SK-N-SH treated with all-trans-retinoic acid at 6 μM for 48 hours (cell line): ENCODE results near the gene USH2A.

Source experiments
- ATAC-seq: fragments of 200-7000 bp; cut with Tn5 transposase; 3 replicates; pipeline ENCODE4 v1.9.1; 2020; ENCODE audit warnings: mild to moderate bottlenecking, moderate library complexity
- ARNTL ChIP-seq: fragments of 450-650 bp; formaldehyde crosslinking; IDR thresholded peaks from 2 replicates; pipeline ENCODE4 v1.5.0; 2020; ENCODE audit warnings: low read depth, mild to moderate bottlenecking, moderate library complexity, borderline replicate concordance
- BACH2 ChIP-seq: fragments of 250-450 bp; sonication (Bioruptor Pico); IDR thresholded peaks from 2 replicates; pipeline ENCODE4 v1.9.0; 2021; ENCODE audit warnings: mild to moderate bottlenecking, borderline replicate concordance
- CREB5 ChIP-seq: fragments of 250-450 bp; sonication (Bioruptor Pico); IDR thresholded peaks from 2 replicates; pipeline ENCODE4 v1.5.1; 2020; ENCODE audit warnings: low read depth, mild to moderate bottlenecking, moderate library complexity
- CSDC2 ChIP-seq: fragments of 250-450 bp; sonication (Bioruptor Pico); IDR thresholded peaks from 2 replicates; pipeline ENCODE4 v1.5.0; 2020; ENCODE audit warnings: mild to moderate bottlenecking, moderate library complexity
- CSRNP3 ChIP-seq: fragments of 250-450 bp; sonication (Bioruptor Pico); IDR thresholded peaks from 2 replicates; pipeline ENCODE4 v1.5.1; 2021; ENCODE audit warnings: mild to moderate bottlenecking, moderate library complexity
- ESRRG ChIP-seq: fragments of 250-450 bp; sonication (Bioruptor Pico); IDR thresholded peaks from 2 replicates; pipeline ENCODE4 v1.6.1; 2021; ENCODE audit warnings: mild to moderate bottlenecking
- GLIS3 ChIP-seq: fragments of 250-450 bp; sonication (Bioruptor Pico); IDR thresholded peaks from 2 replicates; pipeline ENCODE4 v1.5.0; 2020; ENCODE audit warnings: mild to moderate bottlenecking, moderate library complexity
- ISL1 ChIP-seq: fragments of 250-450 bp; sonication (Bioruptor Pico); IDR thresholded peaks from 2 replicates; pipeline ENCODE4 v2.1.2; 2022; ENCODE audit warnings: mild to moderate bottlenecking, moderate library complexity
- OSR1 ChIP-seq: fragments of 250-450 bp; sonication (Bioruptor Pico); IDR thresholded peaks from 2 replicates; pipeline ENCODE4 v1.8.0; 2022; ENCODE audit warnings: moderate library complexity, mild to moderate bottlenecking, inconsistent platforms
- PATZ1 ChIP-seq: fragments of 250-450 bp; sonication (Bioruptor Pico); IDR thresholded peaks from 2 replicates; pipeline ENCODE4 v1.8.0; 2020; ENCODE audit warnings: mild to moderate bottlenecking, moderate library complexity, borderline replicate concordance
- POU6F1 ChIP-seq: fragments of 250-450 bp; sonication (Bioruptor Pico); IDR thresholded peaks from 2 replicates; pipeline ENCODE4 v1.8.0; 2021; ENCODE audit warnings: low read depth, mild to moderate bottlenecking, moderate library complexity, borderline replicate concordance
- PPARA ChIP-seq: fragments of 250-450 bp; sonication (Bioruptor Pico); IDR thresholded peaks from 2 replicates; pipeline ENCODE4 v1.5.0; 2020; ENCODE audit warnings: mild to moderate bottlenecking, borderline replicate concordance
- RARB ChIP-seq: fragments of 250-450 bp; sonication (Bioruptor Pico); IDR thresholded peaks from 2 replicates; pipeline ENCODE4 v1.8.0; 2021; ENCODE audit warnings: mild to moderate bottlenecking, moderate library complexity
- SNAI2 ChIP-seq: fragments of 250-450 bp; sonication (Bioruptor Pico); IDR thresholded peaks from 2 replicates; pipeline ENCODE4 v1.5.0; 2020; ENCODE audit warnings: mild to moderate bottlenecking, moderate library complexity
- TOX ChIP-seq: fragments of 250-450 bp; sonication (Bioruptor Pico); IDR thresholded peaks from 2 replicates; pipeline ENCODE4 v1.8.0; 2021; ENCODE audit warnings: mild to moderate bottlenecking, moderate library complexity, borderline replicate concordance
- TSHZ2 ChIP-seq: fragments of 250-450 bp; sonication (Bioruptor Pico); IDR thresholded peaks from 2 replicates; pipeline ENCODE4 v1.5.0; 2020; ENCODE audit warnings: mild to moderate bottlenecking, moderate library complexity
- ZC3H10 ChIP-seq: fragments of 250-450 bp; sonication (Bioruptor Pico); IDR thresholded peaks from 2 replicates; pipeline ENCODE4 v1.5.1; 2021; ENCODE audit warnings: mild to moderate bottlenecking, moderate library complexity
- ZFP3 ChIP-seq: fragments of 250-450 bp; sonication (Bioruptor Pico); IDR thresholded peaks from 2 replicates; pipeline ENCODE4 v1.5.0; 2020; ENCODE audit warnings: mild to moderate bottlenecking, moderate library complexity
- ZFP30 ChIP-seq: fragments of 450-650 bp; formaldehyde crosslinking; IDR thresholded peaks from 2 replicates; pipeline ENCODE4 v1.5.0; 2022; ENCODE audit warnings: mild to moderate bottlenecking, moderate library complexity
- ZNF565 ChIP-seq: fragments of 450-650 bp; formaldehyde crosslinking; conservative IDR thresholded peaks from 2 replicates; pipeline ENCODE4 v1.5.0; 2020; ENCODE audit warnings: low read depth, mild to moderate bottlenecking, moderate library complexity
- ZNF70 ChIP-seq: fragments of 450-650 bp; formaldehyde crosslinking; IDR thresholded peaks from 2 replicates; pipeline ENCODE4 v1.5.0; 2020; ENCODE audit warnings: mild to moderate bottlenecking, moderate library complexity
- ZNF8 ChIP-seq: fragments of 450-650 bp; formaldehyde crosslinking; IDR thresholded peaks from 2 replicates; pipeline ENCODE4 v1.5.0; 2020; ENCODE audit warnings: mild to moderate bottlenecking, moderate library complexity

Gene USH2A

GRCh38 chr1:215786997-215787396 is 636.3 kb downstream of the USH2A start:
- TF ChIP-seq ZNF8 (CRISPR knock-in tag) (no peak), PPARA (CRISPR knock-in tag) (no peak)
- TF ChIP-seq, all 23 proteins: peak for 0
- no peak for ATAC-seq

GRCh38 chr1:215780641-215781040 is 642.6 kb downstream of the USH2A start:
- no peak for TF ChIP-seq TSHZ2 (CRISPR knock-in tag)
- no peak for TF ChIP-seq ZNF565 (CRISPR knock-in tag)
- no peak for TF ChIP-seq TOX (CRISPR knock-in tag)
- no peak for TF ChIP-seq CREB5 (CRISPR knock-in tag)
- no peak for TF ChIP-seq BACH2 (CRISPR knock-in tag)
- no peak for TF ChIP-seq ARNTL (CRISPR knock-in tag)
- no peak for TF ChIP-seq ZNF8 (CRISPR knock-in tag)
- TF ChIP-seq ZFP3 (CRISPR knock-in tag): no peak
- no peak for TF ChIP-seq ZC3H10
- no peak for TF ChIP-seq SNAI2 (CRISPR knock-in tag)
- no peak for TF ChIP-seq OSR1
- no peak for TF ChIP-seq GLIS3 (CRISPR knock-in tag)
- ATAC-seq: no peak

GRCh38 chr1:215780139-215780538 is 643.1 kb downstream of the USH2A start:
- TF ChIP-seq ZNF565 (CRISPR knock-in tag): no peak
- no peak for TF ChIP-seq BACH2 (CRISPR knock-in tag)
- TF ChIP-seq CSRNP3 (CRISPR knock-in tag): no peak
- TF ChIP-seq ZC3H10: no peak
- no peak for TF ChIP-seq TSHZ2 (CRISPR knock-in tag)
- no peak for TF ChIP-seq ISL1
- TF ChIP-seq RARB (CRISPR knock-in tag): no peak
- no peak for TF ChIP-seq CSDC2
- TF ChIP-seq SNAI2 (CRISPR knock-in tag): no peak
- no peak for TF ChIP-seq POU6F1 (CRISPR knock-in tag)
- TF ChIP-seq ESRRG: no peak
- no peak for TF ChIP-seq PATZ1 (CRISPR knock-in tag)
- TF ChIP-seq ZNF8 (CRISPR knock-in tag): no peak
- TF ChIP-seq ZFP3 (CRISPR knock-in tag): no peak
- TF ChIP-seq CREB5 (CRISPR knock-in tag): no peak
- TF ChIP-seq PPARA (CRISPR knock-in tag): no peak
- no peak for TF ChIP-seq ZNF70
- TF ChIP-seq ZFP30 (CRISPR knock-in tag): no peak
- no peak for TF ChIP-seq OSR1
- TF ChIP-seq TOX (CRISPR knock-in tag): no peak
- no peak for ATAC-seq
